Stimulated activated CD4-positive, alpha-beta T cell treated with anti-CD3 and anti-CD28 coated beads, Interleukin-4, amount 100 ng/mL, for 48 hours (primary cell): Measurements from ENCODE around the gene COPS8.

Experiments
- DNase-seq, 2 donors: peaks; one replicate each; pipeline ENCODE4 v3.0.0-alpha.2; 2020; ENCODE audit warnings: low read depth in 2 of 2

The COPS8 gene

GRCh38 chr2:237130562-237131421 is 45.1 kb downstream of the COPS8 start:
- DNase-seq = no peak

DNA sequence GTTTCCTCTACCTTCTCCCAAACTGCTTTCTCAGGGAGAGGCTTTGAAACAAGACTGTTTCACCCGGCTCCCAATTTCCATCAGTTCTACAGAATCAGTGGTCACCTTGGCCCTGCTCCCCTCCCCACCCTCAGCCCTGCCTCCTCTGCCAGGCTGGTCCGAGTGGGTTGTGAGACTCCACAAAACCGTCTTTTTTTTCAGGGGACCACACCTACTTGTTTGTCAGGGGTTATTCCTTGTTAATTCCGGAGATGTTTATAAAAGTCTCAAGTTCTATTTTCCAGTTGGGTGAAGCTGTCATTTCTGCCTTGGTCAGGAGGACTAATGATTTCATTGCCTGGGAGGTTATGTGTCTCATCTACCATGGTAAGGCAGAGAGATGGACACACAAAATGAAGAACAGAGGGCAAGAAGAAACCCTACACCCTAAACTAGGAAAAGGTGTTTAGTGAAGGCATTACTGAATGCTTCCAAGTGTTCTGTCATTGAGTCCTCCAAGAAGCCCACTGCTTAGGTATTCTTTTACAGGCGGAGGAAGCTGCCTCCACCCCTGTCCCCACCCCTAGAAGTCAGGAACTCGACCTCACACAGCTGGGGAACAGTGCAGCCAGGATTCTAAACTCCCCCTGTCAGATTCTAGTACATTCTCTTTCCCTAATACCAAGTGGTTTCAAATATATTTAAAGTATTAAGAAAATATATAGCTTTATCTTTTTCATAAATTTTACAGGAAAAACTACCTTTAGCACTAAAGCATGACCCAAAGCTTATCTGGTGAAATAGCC is 46.3 kb downstream of the COPS8 start:
- no peak for DNase-seq

- DNase-seq = peak in 1 of 2 donors; percentile 7
Measured at GRCh38 chr2:237132799-237133198, 47.1 kb downstream of the COPS8 start.

- no peak for DNase-seq
Measured at GRCh38 chr2:237134321-237135230, 48.9 kb downstream of the COPS8 start.

DNA sequence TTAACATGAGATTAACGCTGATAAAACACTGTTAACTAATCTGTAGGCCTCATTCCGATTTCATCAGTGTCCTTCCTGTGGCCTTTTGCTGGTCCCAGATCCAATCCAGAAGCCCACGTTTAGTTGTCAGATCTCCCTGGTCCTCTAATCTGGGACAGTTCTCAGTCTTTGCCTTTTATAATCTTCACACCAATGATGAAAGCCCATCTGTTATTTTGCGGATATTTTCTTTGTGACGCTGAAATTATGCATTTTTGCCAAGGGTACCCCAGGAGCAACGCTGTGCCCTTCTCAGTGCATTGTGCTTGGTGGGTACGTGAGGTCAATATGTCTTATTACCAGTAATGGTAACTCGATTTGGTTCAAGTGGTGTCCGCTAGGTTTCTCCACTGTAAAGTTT is 51.1 kb downstream of the COPS8 start:
- no peak for DNase-seq

DNA sequence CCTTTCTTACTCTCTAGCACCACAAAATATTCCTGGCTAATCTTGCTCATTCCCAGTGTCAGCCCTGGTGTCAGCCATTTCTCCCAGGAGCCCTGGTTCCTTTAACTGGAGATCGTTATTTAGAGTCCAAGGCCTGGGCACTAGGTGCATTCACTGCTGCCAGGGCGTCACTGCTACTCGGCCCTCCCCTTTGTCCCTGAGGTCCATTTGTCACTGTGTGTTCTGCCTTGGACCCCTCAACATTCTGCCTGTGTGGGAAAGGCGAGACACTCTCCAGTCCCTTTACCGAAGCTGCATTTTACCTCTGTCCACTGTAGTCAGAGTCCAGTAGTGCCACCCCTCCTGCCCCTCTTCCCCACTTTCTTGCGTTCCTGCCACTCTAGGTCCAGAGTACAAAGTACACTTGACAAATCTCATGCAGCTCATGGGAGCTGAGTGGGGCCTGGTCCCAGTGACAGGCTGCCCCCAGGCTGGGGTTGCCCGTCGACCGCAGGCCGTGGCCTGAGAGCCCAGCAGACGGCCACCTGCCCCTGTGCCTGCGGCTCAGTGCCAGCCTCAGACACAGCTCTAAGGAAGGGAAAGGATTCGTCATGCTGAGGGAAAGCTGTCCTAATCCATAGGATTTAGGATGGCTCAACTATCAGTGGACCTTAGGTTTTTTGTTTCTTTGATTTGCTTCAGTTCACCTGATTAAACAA is 52.1 kb downstream of the COPS8 start:
- DNase-seq = no peak

DNA sequence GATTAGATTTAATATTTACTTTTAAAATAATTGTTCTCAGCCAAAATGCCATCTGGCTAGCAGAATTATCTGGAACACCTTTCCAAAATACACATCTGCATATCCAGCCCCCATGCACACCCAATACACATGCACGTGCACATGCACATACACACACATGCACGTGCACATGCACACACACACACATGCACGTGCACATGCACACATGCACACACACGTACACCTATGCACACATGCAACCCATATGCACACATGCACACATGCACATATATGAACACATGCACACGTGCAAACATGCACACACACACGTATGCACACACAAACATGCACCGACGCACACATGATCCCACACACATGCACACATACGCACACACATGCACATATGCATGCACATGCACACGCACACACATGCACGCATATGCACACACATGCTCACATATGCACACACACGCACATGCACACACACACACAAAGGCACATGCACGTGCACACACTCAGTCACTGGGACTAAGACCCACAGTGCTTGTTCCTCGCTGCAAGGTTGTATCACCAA is 53.5 kb downstream of the COPS8 start:
- DNase-seq = no peak

DNA sequence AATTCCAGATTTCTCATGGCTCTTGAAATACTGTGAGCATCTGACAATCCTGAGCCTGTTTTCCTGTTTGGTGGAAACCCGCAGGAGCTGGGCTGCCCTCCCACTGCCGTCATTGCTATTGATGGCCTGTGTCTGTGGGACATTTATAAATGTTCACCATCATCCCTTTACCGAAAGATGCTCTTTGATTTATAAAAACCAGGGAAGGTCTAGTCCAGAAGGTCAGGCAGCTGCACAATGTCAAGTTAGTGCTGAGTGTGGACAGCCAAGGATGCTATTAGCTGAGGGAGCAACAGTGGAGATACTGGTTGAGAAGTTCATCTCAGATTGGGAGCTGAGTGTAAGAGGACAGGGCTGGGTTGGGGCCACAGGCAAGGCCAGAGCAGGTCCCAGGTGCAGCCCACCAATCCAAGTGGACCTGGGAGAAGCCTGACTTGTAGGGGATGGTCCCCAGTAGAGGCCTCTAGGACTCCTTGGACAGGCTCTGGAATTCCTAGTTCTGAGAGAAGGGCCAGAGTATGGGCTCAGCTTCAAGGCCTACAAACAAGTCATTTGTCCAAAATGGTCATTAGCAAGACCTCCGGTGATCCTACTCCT is 55.1 kb downstream of the COPS8 start:
- DNase-seq = no peak

DNA sequence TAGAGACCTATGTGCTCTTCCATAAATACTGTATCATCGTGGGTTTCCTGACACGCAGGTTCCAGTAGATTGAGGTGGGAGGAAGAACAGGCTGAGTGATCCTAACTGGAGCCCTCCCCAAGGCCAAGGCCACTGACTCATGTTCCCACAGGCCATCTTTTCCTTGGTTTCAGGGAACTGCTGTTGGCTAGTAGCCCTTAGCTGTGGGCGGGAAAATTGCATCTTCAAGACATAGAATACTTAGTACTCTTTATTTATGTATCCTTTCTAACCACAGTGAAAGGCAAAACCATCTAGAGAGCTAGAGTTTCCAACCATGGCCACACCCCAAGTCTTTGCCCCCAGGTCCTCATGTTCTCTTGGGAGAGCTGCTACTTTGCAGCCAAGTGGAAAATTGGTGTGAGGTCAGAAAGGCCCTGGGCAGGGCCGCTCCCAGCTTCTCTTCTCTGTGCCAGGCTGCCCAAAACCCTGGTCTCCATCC is 55.9 kb downstream of the COPS8 start:
- DNase-seq = no peak

GRCh38 chr2:237143118-237143517 is 57.4 kb downstream of the COPS8 start:
- no peak for DNase-seq

DNA sequence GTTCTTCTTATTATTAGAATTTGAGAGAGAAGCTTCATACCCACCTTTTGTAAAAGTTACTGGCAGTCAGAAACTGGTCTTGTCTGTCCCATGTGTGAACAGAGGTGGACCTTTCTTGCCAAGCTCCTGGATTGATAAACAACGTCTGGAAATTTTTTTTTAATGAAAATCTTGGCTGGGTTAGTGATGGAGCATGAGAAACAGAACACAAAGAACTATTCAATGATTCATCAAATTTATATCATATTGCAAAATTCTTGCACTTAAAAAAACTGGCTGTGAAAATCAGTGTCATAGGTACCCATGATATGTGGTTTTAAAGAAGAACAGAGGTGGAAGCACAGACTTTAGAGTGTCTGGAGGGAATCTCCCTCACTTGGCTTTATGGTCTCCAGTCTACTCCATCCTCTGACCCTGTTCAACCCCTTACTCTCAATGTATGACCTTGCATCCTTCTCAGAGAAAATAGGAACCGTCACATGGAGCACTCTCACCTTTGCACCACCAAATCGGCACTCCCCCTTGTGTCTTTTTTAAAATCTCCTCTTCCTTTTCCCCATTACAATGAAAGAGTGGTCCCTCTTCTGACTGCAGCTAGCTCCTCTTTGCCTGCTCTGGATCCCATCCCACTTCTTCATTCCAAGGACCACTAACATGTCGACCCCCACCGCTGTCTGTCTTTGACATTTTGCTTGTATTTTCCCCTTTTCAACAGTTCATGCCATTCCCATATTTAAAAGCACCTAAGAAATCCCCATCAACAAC is 58.2 kb downstream of the COPS8 start:
- no peak for DNase-seq

DNA sequence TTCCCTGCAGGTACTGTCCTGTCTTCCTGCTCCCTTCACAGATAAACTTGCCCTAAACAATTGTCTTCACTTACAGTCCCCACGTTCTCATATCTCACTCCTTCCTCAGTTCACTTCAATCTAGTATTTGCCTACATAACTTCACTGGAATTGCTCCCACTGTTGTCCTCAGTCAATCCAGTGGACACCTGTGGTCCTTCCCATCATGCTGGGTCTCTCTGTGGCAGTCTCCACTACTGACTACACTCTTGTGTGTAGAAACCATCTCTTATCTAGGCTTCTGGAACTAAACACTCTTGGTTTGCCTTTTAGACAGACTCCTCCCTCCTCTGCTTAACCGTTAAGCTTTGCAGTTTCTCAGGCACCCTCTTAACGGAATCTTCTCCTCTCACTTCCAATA is 58.8 kb downstream of the COPS8 start:
- no peak for DNase-seq

DNA sequence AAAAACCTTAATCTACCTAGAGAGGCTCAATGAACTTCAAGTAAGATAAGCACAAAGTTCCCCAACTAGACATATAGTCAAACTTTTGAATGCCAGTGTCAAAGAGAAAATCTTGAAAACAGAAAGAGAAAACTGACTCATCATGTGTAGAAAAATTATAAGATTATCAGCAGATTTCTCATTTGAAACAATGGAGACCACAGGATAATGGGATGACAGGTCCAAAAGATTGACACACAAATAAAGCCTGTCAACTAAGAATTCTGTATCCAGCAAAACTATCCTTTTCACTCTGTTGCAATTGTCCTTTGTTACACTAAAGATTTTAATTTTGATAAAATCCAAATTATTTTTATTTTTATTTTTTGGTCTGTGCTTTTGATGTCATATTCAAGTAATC is 61.6 kb downstream of the COPS8 start:
- DNase-seq = no peak

- DNase-seq = no peak
Measured at GRCh38 chr2:237148624-237149023, 62.9 kb downstream of the COPS8 start.

GRCh38 chr2:237149425-237149824 is 63.7 kb downstream of the COPS8 start:
- peak; percentile 31 to 38 for DNase-seq
